Measurements from ENCODE around the gene WDR45B. TPM values are rescaled to one million over a fixed set of nuclear protein-coding genes. Genes with fewer than 3 reads are reported as not detected.

Gene WDR45B
- polyA plus RNA-seq, 1 donor from 2014 or later: 131 TPM

GRCh38 chr17:82619211-82619610 lies 29.0 kb downstream of the WDR45B start:
- Histone ChIP-seq H3K9me3 (ENCODE audit: low read length) (no peaks in the 10 kb centered on the region), H3K27me3 (ENCODE audit: insufficient read depth, low read depth, low read length) (no peaks in the 10 kb centered on the region), H2AFZ (ENCODE audit: low read depth, low read length) (no peak overlapping the region), H3K4me2 (ENCODE audit: low read length) (no peak overlapping the region), H3K4me3 (ENCODE audit: low read length) (no peak overlapping the region), H3K9me2 (ENCODE audit: insufficient read depth, low read length) (no peaks in the 10 kb centered on the region), H3F3A (ENCODE audit: insufficient read depth, low read length, poor library complexity, severe bottlenecking) (no peaks in the 10 kb centered on the region), H3K79me2 (replicated peaks; ENCODE audit: insufficient read depth, low read length) (no peaks in the 10 kb centered on the region), H4K20me1 (ENCODE audit: insufficient read depth) (no peaks in the 10 kb centered on the region), H3K27ac (ENCODE audit: low read length) (no peak overlapping the region), H3K9ac (ENCODE audit: low read length) (no peak overlapping the region), H3K36me3 (ENCODE audit: insufficient read depth, low read length) (no peaks in the 10 kb centered on the region)
- TF ChIP-seq REST (IDR thresholded peaks at IDR 0.05; ENCODE audit: borderline replicate concordance) (no peak), TAF1 (IDR thresholded peaks at IDR 0.05; ENCODE audit: low read depth) (no peak), POLR2AphosphoS5 (IDR thresholded peaks at IDR 0.05) (no peak), CTCF (IDR thresholded peaks at IDR 0.05; ENCODE audit: poor library complexity, severe bottlenecking) (no peak), MXI1 (conservative IDR thresholded peaks at IDR 0.05; ENCODE audit: poor library complexity, severe bottlenecking) (no peak), SMC3 (conservative IDR thresholded peaks at IDR 0.05; ENCODE audit: poor library complexity) (no peak), EP300 (conservative IDR thresholded peaks at IDR 0.05; ENCODE audit: poor library complexity, severe bottlenecking) (no peak), EZH2 (IDR thresholded peaks at IDR 0.05; ENCODE audit: borderline replicate concordance, insufficient read depth, low read length, poor library complexity, severe bottlenecking) (no peak), RAD21 (conservative IDR thresholded peaks at IDR 0.05) (no peak)

GRCh38 chr17:82616021-82616711 lies 32.1 kb downstream of the WDR45B start:
- H3K9me3 ChIP-seq (ENCODE audit: low read length): no peaks in the 10 kb centered on the region
- no peak for TF ChIP-seq POLR2AphosphoS5 (IDR thresholded peaks at IDR 0.05)
- TF ChIP-seq CTCF (IDR thresholded peaks at IDR 0.05; ENCODE audit: poor library complexity, severe bottlenecking): no peak
- no peak for TF ChIP-seq EP300 (conservative IDR thresholded peaks at IDR 0.05; ENCODE audit: poor library complexity, severe bottlenecking)
- no peak for TF ChIP-seq RAD21 (conservative IDR thresholded peaks at IDR 0.05)
- TF ChIP-seq MXI1 (conservative IDR thresholded peaks at IDR 0.05; ENCODE audit: poor library complexity, severe bottlenecking): no peak
- TF ChIP-seq TAF1 (IDR thresholded peaks at IDR 0.05; ENCODE audit: low read depth): no peak
- H2AFZ ChIP-seq (ENCODE audit: low read depth, low read length): no peak overlapping the region
- H3K27ac ChIP-seq (ENCODE audit: low read length): no peak overlapping the region
- H3F3A ChIP-seq (ENCODE audit: insufficient read depth, low read length, poor library complexity, severe bottlenecking): no peaks in the 10 kb centered on the region
- no peaks in the 10 kb centered on the region for H3K9me2 ChIP-seq (ENCODE audit: insufficient read depth, low read length)
- H3K4me3 ChIP-seq (ENCODE audit: low read length): no peak overlapping the region
- H3K79me2 ChIP-seq (replicated peaks; ENCODE audit: insufficient read depth, low read length): no peaks in the 10 kb centered on the region
- H3K4me2 ChIP-seq (ENCODE audit: low read length): no peak overlapping the region
- H3K9ac ChIP-seq (ENCODE audit: low read length): no peak overlapping the region
- no peaks in the 10 kb centered on the region for H4K20me1 ChIP-seq (ENCODE audit: insufficient read depth)
- no peaks in the 10 kb centered on the region for H3K36me3 ChIP-seq (ENCODE audit: insufficient read depth, low read length)
- H3K27me3 ChIP-seq (ENCODE audit: insufficient read depth, low read depth, low read length): no peaks in the 10 kb centered on the region
